PC-3 (cell line): ENCODE measurements around the gene ATP5F1A. TPM values are rescaled to one million over a fixed set of nuclear protein-coding genes. Genes with fewer than 3 reads are reported as not detected.

Source experiments
- ATAC-seq: fragments of 200-7000 bp; cut with Tn5 transposase; 2 replicates; pipeline ENCODE4 v1.9.1; 2020; ENCODE audit warnings: mild to moderate bottlenecking, moderate library complexity
- BruUV-seq: library from RNA; stranded (reverse); fragments of 400-500 nt; replicated peaks from 2 replicates; lab custom pipeline; 2021; lab: Mats Ljungman, UMichigan
- CTCF ChIA-PET: fragments of 300-600 bp; sonication (Branson Sonifier 250); formaldehyde crosslinking; loops from one replicate; lab custom pipeline; 2022; ENCODE audit warnings: antibody characterized with exemption; lab: Charles Lee
- POLR2A ChIA-PET: fragments of 300-600 bp; sonication (Branson Sonifier 250); formaldehyde crosslinking; loops from one replicate; lab custom pipeline; 2022; ENCODE audit warnings: antibody characterized with exemption; ENCODE audit not compliant: unreplicated experiment; lab: Charles Lee
- DNase-seq: peaks from one replicate; pipeline ENCODE4 v3.0.0-alpha.2; 2015
- H2AFZ ChIP-seq: fragments of 300-600 bp; sonication (generic); 2 replicates; pipeline ENCODE4 v1.6.0; 2016; ENCODE audit warnings: antibody characterized with exemption, low read length
- H3F3A ChIP-seq: fragments of 300-600 bp; sonication (generic); one replicate; pipeline ENCODE4 v1.6.0; 2017; ENCODE audit warnings: antibody characterized with exemption, low read length, control low read depth, mild to moderate bottlenecking; ENCODE audit not compliant: unreplicated experiment
- H3K27ac ChIP-seq: fragments of 300-600 bp; sonication (generic); 2 replicates; pipeline ENCODE4 v1.5.1; 2016; ENCODE audit warnings: mild to moderate bottlenecking, low read length
- H3K27me3 ChIP-seq: fragments of 300-600 bp; sonication (generic); 2 replicates; pipeline ENCODE4 v1.6.1; 2016; ENCODE audit warnings: low read length, mixed read lengths
- H3K36me3 ChIP-seq: fragments of 300-600 bp; sonication (generic); 2 replicates; pipeline ENCODE4 v1.6.1; 2016; ENCODE audit warnings: low read depth, mixed run types, low read length, mixed read lengths
- H3K4me1 ChIP-seq: fragments of 300-600 bp; sonication (generic); 2 replicates; pipeline ENCODE4 v1.5.1; 2016; ENCODE audit warnings: low read length; ENCODE audit not compliant: insufficient read depth
- H3K4me2 ChIP-seq: fragments of 300-600 bp; sonication (generic); 2 replicates; pipeline ENCODE4 v1.6.0; 2016; ENCODE audit warnings: low read length
- H3K4me3 ChIP-seq: fragments of 300-600 bp; sonication (generic); 2 replicates; pipeline ENCODE4 v1.5.1; 2016; ENCODE audit warnings: mild to moderate bottlenecking, low read length, mixed read lengths
- H3K79me2 ChIP-seq: fragments of 300-600 bp; sonication (generic); 2 replicates; pipeline ENCODE4 v1.6.1; 2017; ENCODE audit warnings: low read length, mixed read lengths
- H3K9ac ChIP-seq: fragments of 300-600 bp; sonication (generic); 2 replicates; pipeline ENCODE4 v1.6.0; 2016; ENCODE audit warnings: mild to moderate bottlenecking, low read length
- H3K9me2 ChIP-seq: fragments of 300-600 bp; sonication (generic); replicated peaks from 2 replicates; pipeline ENCODE4 v1.6.1; 2016; ENCODE audit warnings: mixed run types, low read length, mixed read lengths
- H3K9me3 ChIP-seq: fragments of 300-600 bp; sonication (generic); 2 replicates; pipeline ENCODE4 v1.6.1; 2016; ENCODE audit warnings: low read length, mixed read lengths
- H4K20me1 ChIP-seq: fragments of 300-600 bp; sonication (generic); 2 replicates; pipeline ENCODE4 v1.6.1; 2016; ENCODE audit warnings: low read length, mixed read lengths
- EZH2 ChIP-seq: fragments of 300-600 bp; sonication (generic); IDR thresholded peaks from one replicate; pipeline ENCODE4 v1.6.1; 2017; ENCODE audit warnings: antibody characterized with exemption, mild to moderate bottlenecking, low read length; ENCODE audit not compliant: unreplicated experiment
- EZH2phosphoT487 ChIP-seq: fragments of 300-600 bp; sonication (generic); IDR thresholded peaks from 2 replicates; pipeline ENCODE4 v1.6.1; 2018; ENCODE audit warnings: mild to moderate bottlenecking, antibody characterized with exemption, low read length, borderline replicate concordance
- intact Hi-C: fragments of 100-400 bp; cut with micrococcal nuclease; formaldehyde crosslinking; loops from 2 replicates; pipeline ENCODE4 v1.9.0; 2023
- total RNA-seq: library from RNA; depleted of rRNA; stranded (reverse); fragments of >200 nt; gene quantifications from 2 replicates; pipeline ENCODE4 v1.2.3, GENCODE V29; 2014
- TF ChIP-seq, protein P1 (sequence below): fragments of 300-600 bp; sonication (generic); conservative IDR thresholded peaks from 2 replicates; pipeline ENCODE4 v1.5.1; 2017; ENCODE audit warnings: antibody characterized with exemption, low read depth, mild to moderate bottlenecking, low read length

The ATP5F1A gene
- total RNA-seq, 1 experiment from 2014 or later: 243 TPM

DNA sequence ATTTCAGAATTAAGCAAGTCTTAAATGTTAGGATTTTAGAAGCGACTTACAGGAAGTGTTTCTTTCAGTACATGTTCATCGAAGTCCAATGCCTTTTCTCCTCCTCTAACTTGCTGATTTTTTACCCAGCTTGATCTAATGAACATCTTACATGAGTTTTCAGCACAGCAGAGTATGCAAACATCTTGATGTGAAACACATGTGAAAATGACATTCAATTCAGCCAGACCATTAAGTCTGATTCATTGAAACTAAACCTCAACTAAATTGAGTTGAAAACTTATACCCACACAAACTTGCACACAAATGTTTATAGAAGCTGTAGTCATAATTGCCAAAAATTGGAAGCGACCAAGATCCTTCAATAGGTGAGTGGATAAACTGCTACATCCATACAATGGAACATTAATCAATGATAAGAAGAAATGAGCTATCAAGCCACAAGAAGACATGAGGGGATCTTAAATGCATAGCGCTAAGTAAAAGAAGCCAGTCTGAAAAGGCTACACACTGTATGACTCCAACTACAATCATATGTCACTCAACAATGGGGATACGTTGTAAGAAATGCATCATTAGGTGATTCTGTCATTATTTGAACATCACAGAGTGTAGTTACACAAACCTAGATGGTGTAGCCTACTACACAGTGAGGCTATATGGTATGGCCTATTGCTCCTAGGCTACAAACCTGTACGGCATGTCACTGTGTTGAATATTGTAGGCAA, 44.6 kb downstream of the ATP5F1A start:
- BruUV-seq: no TSS peak
- intact Hi-C loops: no loop called here
- Histone ChIP-seq H3F3A (no peaks in the 10 kb centered on the region), H3K4me1 (peaks cover 5% of the 10 kb centered on the region; the same call in 1 of the 2 replicates), H2AFZ (no peak overlapping the region), H3K27me3 (no peaks in the 10 kb centered on the region), H3K79me2 (no peaks in the 10 kb centered on the region), H3K9me2 (no peaks in the 10 kb centered on the region), H3K9me3 (no peaks in the 10 kb centered on the region), H3K4me2 (no peak overlapping the region), H4K20me1 (no peaks in the 10 kb centered on the region), H3K4me3 (no peak overlapping the region), H3K9ac (no peak overlapping the region), H3K27ac (no peak overlapping the region), H3K36me3 (no peaks in the 10 kb centered on the region)
- DNase-seq (no peak), ATAC-seq (no peak)
- TF ChIP-seq EZH2: no peak
- TF ChIP-seq, protein P1, sequence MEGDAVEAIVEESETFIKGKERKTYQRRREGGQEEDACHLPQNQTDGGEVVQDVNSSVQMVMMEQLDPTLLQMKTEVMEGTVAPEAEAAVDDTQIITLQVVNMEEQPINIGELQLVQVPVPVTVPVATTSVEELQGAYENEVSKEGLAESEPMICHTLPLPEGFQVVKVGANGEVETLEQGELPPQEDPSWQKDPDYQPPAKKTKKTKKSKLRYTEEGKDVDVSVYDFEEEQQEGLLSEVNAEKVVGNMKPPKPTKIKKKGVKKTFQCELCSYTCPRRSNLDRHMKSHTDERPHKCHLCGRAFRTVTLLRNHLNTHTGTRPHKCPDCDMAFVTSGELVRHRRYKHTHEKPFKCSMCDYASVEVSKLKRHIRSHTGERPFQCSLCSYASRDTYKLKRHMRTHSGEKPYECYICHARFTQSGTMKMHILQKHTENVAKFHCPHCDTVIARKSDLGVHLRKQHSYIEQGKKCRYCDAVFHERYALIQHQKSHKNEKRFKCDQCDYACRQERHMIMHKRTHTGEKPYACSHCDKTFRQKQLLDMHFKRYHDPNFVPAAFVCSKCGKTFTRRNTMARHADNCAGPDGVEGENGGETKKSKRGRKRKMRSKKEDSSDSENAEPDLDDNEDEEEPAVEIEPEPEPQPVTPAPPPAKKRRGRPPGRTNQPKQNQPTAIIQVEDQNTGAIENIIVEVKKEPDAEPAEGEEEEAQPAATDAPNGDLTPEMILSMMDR: no peak
- TF ChIP-seq EZH2phosphoT487: no peak
- CTCF ChIA-PET: no interaction called here
- POLR2A ChIA-PET: no interaction called here

DNA sequence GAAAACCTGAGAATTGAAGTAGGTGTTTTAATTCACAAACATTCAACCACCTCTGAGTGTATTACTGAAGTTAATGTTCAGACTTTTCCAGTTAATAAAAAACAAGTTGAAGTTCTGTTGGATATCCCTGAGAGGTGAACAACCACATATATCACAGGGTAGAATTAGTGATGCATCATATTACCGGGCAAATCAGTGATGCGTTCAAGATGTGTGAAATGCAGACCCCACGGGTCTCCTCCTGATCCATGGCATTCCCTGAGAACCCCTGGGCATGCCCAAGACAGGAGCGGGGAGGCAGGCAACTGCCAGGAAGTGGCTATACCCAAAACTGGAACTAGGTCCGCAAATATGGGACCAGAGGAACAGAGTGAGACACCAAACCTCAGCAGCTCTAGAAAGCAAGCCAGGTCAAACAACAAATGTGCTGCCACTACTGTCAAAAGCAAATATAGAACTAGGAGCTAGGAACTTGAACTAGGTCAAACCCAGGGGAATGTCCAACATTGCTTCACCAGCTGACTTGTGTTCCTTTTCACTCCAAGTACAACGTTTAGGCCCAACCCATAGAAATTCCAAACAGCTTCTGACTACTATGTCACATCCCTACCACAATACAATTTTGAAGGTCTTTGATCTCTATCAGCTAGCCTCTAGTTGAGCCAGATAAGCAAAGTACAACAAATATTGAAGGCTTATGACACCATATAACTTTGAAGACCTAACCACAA, 46.2 kb downstream of the ATP5F1A start:
- Histone ChIP-seq H3K79me2 (no peaks in the 10 kb centered on the region), H3K9me3 (no peaks in the 10 kb centered on the region), H3K4me2 (no peak overlapping the region), H3K9me2 (no peaks in the 10 kb centered on the region), H3K9ac (no peak overlapping the region), H3K4me1 (peaks cover 5% of the 10 kb centered on the region; the same call in 1 of the 2 replicates), H3K4me3 (no peak overlapping the region), H4K20me1 (no peaks in the 10 kb centered on the region), H3K27ac (no peak overlapping the region), H3F3A (no peaks in the 10 kb centered on the region), H3K27me3 (no peaks in the 10 kb centered on the region), H2AFZ (no peak overlapping the region), H3K36me3 (no peaks in the 10 kb centered on the region)
- no peak for DNase-seq
- CTCF ChIA-PET: no interaction called here
- intact Hi-C loops: no loop called here
- BruUV-seq: no TSS peak
- POLR2A ChIA-PET: no interaction called here
- TF ChIP-seq EZH2: no peak
- no peak for TF ChIP-seq EZH2phosphoT487
- TF ChIP-seq, protein P1: no peak
- ATAC-seq: no peak

GRCh38 chr18:46050268-46050667, 47.8 kb downstream of the ATP5F1A start:
- Histone ChIP-seq H3K4me3 (no peak overlapping the region), H3K27me3 (no peaks in the 10 kb centered on the region), H2AFZ (no peak overlapping the region), H4K20me1 (no peaks in the 10 kb centered on the region), H3K36me3 (no peaks in the 10 kb centered on the region), H3K4me2 (no peak overlapping the region), H3K9ac (no peak overlapping the region), H3F3A (no peaks in the 10 kb centered on the region), H3K4me1 (0 out of 2 replicates have a peak, but pooled peaks cover under 1% of the 10 kb centered on the region), H3K9me3 (no peaks in the 10 kb centered on the region), H3K27ac (no peak overlapping the region), H3K79me2 (no peaks in the 10 kb centered on the region), H3K9me2 (no peaks in the 10 kb centered on the region)
- intact Hi-C loops: no loop called here
- ChIA-PET POLR2A (no interaction called here), CTCF (no interaction called here)
- ATAC-seq: no peak
- TF ChIP-seq, protein P1: no peak
- no TSS peak for BruUV-seq
- DNase-seq: no peak
